Left lobe of liver (tissue), 2 donors: ENCODE results near the gene ZFYVE1. TPM values are rescaled to one million over a fixed set of nuclear protein-coding genes. Genes with fewer than 3 reads are reported as not detected.
A peak's percentile ranks its signal among the peaks of the same experiment; 100 is the strongest.
"Not testable (repeated sequence)": the region's sequence is repeated elsewhere in the genome, so short reads cannot be mapped to it uniquely, and the experiment has no call there.

ENCODE experiments used
- ATAC-seq: fragments of 200-7000 bp; cut with Tn5 transposase; one replicate; pipeline ENCODE4 v1.9.1; 2020; ENCODE audit warnings: mild to moderate bottlenecking, moderate library complexity
- DNase-seq: peaks from one replicate; pipeline ENCODE4 v3.0.0-alpha.2; 2020; ENCODE audit warnings: low spot score
- total RNA-seq: library from RNA; stranded (reverse); gene quantifications from one replicate; pipeline ENCODE4 v1.2.1, GENCODE V29; 2021
- donor health status: DM: no; HTN: no; CAD: no; lungs with moderate emphysema.
- donor health status: DM: no; HTN: yes; CAD: no.

The ZFYVE1 gene
- total RNA-seq, 1 donor from 2014 or later = 13.4 TPM

- DNase-seq = no peak
- no peak for ATAC-seq
Measured at GRCh38 chr14:72961579-72962335, 65.1 kb downstream of the ZFYVE1 start.

- not testable (repeated sequence) for ATAC-seq, DNase-seq
Measured at GRCh38 chr14:72961016-72961415, 65.9 kb downstream of the ZFYVE1 start.

GRCh38 chr14:72958548-72958947 lies 68.4 kb downstream of the ZFYVE1 start:
- no peak for DNase-seq
- no peak for ATAC-seq

GRCh38 chr14:72957213-72957612 lies 69.7 kb downstream of the ZFYVE1 start:
- ATAC-seq (no peak), DNase-seq (no peak)

GRCh38 chr14:72956741-72957140 lies 70.2 kb downstream of the ZFYVE1 start:
- not testable (repeated sequence) for ATAC-seq, DNase-seq

- ATAC-seq (no peak), DNase-seq (no peak)
Measured at GRCh38 chr14:72952171-72952570, 74.7 kb downstream of the ZFYVE1 start.

GRCh38 chr14:72948481-72949138 lies 78.3 kb downstream of the ZFYVE1 start:
- ATAC-seq (peak; percentile 83), DNase-seq (peak; percentile 59)

GRCh38 chr14:72947366-72948160 lies 79.3 kb downstream of the ZFYVE1 start:
- no peak for DNase-seq
- ATAC-seq = no peak

GRCh38 chr14:72946491-72946890 lies 80.4 kb downstream of the ZFYVE1 start:
- no peak for ATAC-seq

GRCh38 chr14:72945356-72946027 lies 81.4 kb downstream of the ZFYVE1 start:
- no peak for DNase-seq
- no peak for ATAC-seq

More at GRCh38 chr14:72946491-72946890, 80.4 kb downstream of the ZFYVE1 start:
- DNase-seq = no peak

- DNase-seq = no peak
- no peak for ATAC-seq
Measured at GRCh38 chr14:72943876-72944430, 83.0 kb downstream of the ZFYVE1 start.

- DNase-seq (no peak), ATAC-seq (no peak)
Measured at GRCh38 chr14:72942934-72943333, 84.0 kb downstream of the ZFYVE1 start.

GRCh38 chr14:72941286-72941985 lies 85.5 kb downstream of the ZFYVE1 start:
- DNase-seq = no peak
- no peak for ATAC-seq

GRCh38 chr14:72939630-72940029 lies 87.3 kb downstream of the ZFYVE1 start:
- DNase-seq = no peak
- no peak for ATAC-seq

GRCh38 chr14:72932893-72933292 lies 94.0 kb downstream of the ZFYVE1 start:
- ATAC-seq (no peak), DNase-seq (no peak)

- DNase-seq = no peak
- ATAC-seq = no peak
Measured at GRCh38 chr14:72929316-72930080, 97.4 kb downstream of the ZFYVE1 start.

GRCh38 chr14:72928872-72929271 lies 98.0 kb downstream of the ZFYVE1 start:
- DNase-seq (no peak), ATAC-seq (no peak)

GRCh38 chr14:72926292-72927028 lies 100.4 kb downstream of the ZFYVE1 start, which contains the start of gene DCAF4:
TSS of gene DCAF4 (plus strand) at chr14:72926464. CDS start at chr14:72937979, 11,515 bp downstream.
- DNase-seq = peak; percentile 97
- ATAC-seq = peak; percentile 95
